Mucosa of gallbladder (tissue), 1 donor: ENCODE data around the gene NME3. TPM values are rescaled to one million over a fixed set of nuclear protein-coding genes. Genes with fewer than 3 reads are reported as not detected.

Experiments
- DNase-seq: peaks from one replicate; pipeline ENCODE4 v3.0.0-alpha.2; 2020; ENCODE audit warnings: low spot score
- total RNA-seq: library from RNA; stranded (reverse); gene quantifications from one replicate; pipeline ENCODE4 v1.2.1, GENCODE V29; 2021
- donor health status: DM: no; HTN: no; CAD: no.

Gene NME3
- total RNA-seq, 1 donor from 2014 or later: 129 TPM

DNA sequence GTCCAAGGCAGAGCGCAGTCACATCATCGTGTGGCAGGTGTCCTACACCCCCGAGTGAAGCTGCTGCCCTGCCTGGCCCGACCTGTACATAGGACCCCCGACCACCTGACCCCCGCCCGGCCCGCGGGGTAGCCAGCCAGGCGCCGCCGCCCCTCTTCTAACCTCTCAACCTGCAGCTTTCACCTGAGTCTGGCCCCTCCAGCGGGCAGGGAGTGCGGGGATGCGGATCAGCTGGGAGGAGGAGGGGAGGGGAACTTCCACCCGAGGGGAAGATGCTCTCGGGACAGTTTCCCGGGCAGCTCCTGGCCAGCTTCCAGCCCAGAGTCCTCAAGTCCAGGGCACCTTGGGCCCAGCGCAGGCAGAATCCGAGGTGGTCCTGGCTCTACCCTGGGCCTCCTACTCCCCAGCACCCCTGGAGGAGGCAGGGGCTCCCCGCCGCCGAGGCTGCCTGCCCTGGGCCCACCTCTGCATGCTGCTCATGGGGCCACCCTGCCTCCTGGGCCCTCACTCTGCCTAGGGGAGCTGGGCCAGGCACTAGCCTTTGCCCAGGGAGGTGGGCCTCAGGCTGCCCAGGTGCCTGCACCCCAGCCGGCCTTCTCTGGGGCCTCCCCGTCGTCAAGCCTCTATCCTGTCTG, 2.5 kb downstream of the NME3 start:
- DNase-seq: no peak

DNA sequence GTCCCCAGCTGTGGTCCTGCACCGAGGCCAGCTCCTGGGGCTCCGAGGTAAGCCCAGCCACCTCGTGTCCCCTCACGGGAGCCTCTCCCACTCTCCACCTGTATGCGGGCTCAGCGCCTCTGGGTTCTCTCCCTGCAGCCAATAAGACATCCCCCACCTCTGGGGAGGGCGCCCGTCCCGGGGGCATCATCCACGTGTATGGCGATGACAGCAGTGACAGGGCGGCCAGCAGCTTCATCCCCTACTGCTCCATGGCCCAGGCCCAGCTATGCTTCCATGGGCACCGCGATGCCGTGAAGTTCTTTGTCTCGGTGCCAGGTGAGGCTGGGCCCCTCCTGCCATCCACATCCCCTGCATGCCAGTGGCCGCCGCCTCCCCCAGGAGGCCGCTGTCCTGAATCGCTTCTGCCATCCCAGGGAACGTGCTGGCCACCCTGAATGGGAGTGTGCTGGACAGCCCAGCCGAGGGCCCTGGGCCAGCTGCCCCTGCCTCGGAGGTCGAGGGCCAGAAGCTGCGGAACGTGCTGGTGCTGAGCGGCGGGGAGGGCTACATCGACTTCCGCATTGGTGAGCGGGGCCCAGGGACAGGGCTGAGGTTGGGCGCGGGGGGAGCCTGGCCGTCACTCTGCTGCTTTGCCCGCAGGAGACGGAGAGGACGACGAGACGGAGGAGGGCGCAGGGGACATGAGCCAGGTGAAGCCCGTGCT, 3.1 kb downstream of the NME3 start:
- no peak for DNase-seq

DNA sequence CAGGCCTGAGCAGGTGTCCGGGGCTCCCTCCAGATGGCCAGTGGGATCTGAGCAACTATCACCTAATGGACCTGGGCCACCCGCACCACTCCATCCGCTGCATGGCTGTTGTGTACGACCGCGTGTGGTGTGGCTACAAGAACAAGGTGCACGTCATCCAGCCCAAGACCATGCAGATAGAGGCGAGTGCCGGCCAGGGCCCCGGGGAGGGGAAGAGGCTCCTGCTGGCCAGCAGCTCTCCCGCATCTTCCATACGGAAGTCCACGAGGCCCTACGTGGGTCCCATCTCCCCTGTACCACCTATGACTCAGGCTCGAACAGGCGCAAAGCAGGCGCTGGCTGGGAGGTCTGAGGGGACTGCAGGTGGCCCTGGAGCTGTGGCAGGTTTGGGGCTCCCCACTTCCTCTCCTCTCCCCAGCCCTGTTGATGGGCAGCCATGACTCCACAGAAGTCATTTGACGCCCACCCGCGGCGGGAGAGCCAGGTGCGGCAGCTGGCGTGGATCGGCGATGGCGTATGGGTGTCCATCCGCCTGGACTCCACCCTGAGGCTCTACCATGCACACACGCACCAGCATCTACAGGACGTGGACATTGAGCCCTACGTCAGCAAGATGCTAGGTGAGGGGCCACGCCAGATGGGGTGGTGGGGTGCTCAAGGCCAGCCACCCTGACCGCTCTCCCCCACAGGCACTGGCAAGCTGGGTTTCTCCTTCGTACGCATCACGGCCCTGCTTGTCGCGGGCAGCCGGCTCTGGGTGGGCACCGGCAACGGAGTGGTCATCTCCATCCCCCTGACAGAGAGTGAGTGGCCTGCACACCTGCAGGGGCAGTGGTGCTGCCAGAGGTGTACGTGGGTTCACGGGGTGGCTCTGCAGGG, 4.0 kb downstream of the NME3 start:
- no peak for DNase-seq

DNA sequence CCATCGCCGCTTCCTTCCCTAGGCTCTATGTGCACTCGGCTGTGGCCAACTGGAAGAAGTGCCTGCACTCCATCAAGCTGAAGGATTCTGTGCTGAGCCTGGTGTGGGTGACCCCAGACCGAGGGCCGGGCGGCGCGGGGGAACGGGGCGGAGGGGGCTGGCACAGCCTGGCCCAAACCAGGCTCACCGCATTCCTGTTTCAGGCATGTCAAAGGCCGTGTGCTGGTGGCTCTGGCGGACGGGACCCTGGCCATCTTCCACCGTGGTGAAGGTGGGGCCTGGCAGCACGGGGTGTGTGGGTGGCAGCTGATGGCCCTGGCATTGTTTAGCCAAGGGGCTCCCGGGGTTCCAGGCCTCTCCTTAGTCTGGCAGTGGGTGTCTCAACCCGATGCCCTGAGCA, 4.6 kb downstream of the NME3 start:
- no peak for DNase-seq

DNA sequence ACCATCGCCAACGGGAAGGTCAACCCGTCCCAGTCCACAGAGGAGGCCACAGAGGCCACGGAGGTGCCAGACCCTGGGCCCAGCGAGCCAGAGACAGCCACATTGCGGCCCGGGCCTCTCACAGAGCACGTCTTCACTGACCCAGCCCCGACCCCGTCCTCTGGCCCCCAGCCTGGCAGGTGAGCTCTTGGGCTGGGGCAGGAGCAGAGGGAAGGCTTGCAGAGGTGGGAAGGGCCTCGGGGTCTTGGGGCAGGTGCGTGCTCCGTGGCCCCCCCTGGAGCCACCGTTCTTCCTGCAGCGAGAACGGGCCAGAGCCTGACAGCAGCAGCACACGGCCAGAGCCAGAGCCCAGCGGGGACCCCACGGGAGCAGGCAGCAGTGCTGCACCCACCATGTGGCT, 5.1 kb downstream of the NME3 start:
- DNase-seq: no peak

DNA sequence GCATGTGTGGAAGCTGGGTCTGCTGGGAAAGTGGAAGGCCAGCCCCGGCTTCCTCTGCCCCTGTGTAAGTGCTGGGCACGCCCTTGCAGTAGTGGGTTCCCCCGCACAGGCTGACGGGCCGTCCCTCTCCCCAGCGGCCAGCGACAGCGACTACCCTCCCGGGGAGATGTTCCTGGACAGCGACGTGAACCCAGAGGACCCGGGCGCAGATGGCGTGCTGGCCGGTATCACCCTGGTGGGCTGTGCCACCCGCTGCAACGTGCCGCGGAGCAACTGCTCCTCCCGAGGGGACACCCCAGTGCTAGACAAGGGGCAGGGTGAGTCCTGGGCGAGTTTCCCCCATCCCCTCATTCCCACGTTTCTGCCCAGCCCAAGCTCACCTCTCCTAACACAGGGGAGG, 5.5 kb downstream of the NME3 start:
- no peak for DNase-seq

DNA sequence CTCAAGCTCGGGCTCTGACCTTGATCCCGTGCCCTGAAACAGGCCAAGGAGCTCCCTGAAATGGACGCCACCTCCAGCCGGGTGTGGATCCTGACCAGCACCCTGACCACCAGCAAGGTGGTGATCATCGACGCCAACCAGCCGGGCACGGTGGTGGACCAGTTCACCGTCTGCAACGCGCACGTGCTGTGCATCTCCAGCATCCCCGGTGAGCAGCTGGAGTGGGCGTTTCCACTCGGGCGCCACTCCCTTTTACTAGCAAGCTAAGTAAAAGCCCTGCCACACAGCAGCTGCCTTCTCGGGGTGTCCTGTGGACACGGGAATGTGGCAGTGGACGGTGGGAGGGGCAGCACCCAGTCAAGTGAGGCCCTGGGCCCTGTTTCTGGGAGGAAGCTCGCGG, 6.4 kb downstream of the NME3 start:
- no peak for DNase-seq

DNA sequence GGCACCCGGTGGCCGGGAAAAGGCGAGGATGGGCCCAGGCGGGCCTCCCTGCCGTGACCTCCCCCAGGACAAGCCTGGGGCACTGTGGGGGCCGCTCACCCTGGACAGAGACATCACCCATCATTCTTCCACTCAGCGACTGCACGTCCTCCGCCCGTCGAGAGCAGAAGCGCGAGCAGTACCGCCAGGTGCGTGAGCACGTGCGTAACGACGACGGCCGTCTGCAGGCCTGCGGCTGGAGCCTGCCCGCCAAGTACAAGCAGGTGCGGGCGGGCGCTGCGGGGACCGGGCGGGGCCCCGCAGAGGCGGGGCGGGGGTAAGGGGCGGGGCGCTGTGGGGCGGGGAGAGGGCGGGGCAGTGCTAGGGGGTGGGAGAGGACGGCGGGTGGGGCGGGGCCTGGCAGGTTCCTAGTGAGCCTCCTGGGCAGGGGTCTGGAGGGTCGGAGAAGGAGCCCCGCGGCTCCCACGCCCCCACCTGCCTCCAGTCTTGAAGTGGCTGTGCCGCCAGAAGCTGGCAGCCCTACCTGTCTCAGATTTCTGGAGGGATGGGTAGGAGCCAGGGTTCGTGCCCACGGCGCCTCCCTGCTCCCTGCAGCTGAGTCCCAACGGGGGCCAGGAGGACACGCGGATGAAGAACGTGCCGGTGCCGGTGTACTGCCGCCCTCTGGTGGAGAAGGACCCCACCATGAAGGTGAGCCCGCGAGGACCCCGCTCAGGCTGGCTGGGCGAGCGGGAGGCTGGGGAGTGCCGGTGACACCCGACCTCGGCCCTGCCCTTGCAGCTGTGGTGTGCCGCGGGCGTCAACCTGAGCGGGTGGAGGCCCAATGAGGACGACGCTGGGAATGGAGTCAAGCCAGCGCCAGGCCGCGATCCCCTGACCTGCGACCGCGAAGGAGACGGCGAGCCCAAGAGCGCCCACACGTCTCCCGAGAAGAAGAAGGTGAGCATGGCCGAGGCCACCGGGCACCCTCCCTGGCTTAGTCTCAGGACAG, 7.5 kb downstream of the NME3 start:
- no peak for DNase-seq

DNA sequence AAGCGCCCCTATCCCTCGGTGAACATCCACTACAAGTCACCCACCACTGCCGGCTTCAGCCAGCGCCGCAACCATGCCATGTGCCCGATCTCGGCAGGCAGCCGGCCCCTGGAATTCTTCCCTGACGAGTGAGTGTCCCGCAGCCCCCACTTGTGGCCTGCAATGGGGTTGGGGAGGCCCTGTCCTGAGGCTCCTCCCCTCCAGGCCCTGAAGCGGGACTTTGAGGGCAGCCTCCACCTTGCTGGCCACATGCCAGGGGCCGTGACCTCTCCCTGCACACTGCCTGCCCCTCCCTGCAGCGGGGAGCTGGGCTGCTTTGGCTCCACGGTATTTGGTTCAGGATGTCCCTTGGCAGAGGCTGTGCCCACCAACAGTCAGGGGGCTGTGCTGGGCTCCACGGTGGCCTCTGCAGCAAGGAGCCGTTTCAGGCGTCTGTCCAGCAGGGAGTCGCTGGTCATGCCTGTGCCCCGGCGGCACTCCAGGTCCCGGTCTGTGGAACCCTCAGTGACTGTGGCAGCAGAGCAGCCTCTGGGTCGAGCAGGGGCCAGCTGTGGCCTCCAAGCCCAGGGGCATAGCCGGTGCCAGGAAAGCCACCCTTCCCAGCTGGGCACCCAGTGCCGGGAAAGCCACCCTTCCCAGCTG, 8.3 kb downstream of the NME3 start:
- DNase-seq: no peak

DNA sequence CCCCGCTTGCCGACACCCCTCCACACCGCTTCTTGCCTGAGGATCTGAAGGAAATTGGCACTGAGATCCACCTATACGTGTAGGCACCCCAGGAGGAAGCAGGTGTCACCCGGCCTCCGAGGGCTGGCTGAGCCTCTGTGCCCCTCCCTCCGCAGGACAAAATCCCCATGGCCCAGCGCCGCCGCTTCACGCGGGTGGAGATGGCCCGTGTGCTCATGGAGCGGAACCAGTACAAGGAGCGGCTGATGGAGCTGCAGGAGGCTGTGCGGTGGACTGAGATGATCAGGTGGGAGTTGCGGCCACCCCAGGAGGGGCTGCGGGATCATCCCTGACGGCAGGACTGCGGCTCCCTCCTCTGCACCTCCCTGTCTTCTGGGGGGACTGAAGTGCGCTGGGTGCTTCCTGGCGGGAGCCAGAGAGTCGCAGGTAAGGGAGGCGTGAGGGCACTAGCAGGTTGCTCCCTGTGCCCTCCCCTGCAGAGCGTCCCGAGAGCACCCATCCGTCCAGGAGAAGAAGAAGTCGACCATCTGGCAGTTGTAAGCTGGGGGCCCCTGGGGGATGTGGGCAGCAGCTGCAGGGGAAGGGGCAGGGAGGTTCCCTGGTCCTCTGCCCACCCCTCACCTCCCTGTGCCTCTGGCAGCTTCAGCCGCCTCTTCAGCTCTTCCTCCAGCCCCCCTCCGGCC, 9.0 kb downstream of the NME3 start:
- DNase-seq: no peak

DNA sequence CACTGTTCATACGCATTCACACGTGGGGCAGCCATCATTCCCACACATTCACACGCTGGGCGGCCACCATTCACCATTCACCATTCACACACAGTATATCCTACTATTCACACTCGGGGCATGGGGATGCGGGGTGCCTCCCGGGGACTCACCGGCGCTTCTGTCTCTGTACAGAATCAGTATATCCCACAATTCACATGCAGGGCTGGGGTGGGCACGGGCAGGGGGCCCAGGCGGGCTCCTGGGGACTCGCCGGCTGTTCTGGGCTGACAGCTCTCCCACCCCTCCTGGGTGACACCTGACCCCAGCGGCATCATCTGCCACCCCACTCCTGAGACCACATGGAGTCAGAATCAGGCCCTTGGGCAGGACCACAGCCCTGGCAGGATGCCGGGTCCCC, 9.6 kb downstream of the NME3 start:
- DNase-seq: no peak

DNA sequence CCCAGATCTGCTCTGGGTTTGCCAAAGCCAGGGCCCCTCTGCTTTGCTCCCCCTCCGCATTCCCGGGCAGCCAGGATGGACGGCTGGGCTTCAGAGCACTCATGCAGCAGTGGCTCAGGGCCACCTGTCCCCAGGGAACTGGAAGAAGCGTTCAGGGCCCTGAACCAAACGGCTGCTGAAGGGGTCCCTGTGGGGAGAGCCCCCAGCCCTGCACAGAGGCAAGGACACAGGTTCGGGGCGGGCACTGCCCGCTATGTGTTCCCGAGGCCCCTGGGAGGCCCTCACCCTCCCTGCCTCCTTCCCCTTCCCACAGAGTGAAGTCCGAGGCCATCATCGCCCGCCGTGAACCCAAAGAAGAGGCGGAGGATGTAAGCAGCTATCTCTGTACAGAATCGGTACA, 10.4 kb downstream of the NME3 start:
- DNase-seq: no peak

DNA sequence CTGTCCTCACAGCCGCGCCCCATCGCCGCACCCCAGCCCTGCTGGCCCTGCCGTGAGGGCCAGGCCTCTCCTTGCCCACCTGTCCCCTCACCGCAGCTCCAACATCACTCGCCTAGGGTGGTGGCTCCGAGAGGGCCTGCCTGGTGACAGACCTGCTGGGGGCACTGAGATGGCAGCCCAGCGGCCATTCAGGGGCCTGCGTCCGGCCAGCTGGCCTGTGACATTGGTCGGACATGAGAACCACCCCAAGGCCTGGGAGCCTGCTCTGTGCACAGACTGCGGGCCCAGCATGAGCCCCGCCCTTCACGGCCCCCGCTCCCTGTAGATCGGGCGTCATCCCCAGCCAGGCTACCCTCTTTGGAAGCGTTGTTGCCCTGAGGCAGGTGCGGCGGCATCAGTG, 11.8 kb downstream of the NME3 start:
- DNase-seq: no peak

DNA sequence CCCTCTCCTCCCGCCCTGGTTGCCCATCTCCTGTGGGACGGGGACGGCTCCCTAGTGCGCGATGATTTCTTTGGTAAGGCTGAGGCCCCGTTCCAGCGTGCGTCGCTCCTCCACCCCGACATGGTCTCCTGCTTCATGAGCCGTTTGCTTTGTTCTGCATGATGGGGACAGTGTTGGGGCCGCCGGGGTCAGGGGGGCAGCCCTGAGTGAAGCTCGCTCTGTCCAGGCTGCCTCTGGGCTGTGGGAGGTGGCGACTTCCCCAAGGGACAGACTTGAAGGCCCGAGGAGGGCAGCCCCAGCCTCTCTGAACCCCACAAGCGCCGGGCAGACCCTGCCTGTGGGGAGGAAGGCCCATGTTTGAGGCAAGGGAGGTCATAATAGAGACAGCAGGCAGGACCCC, 12.4 kb downstream of the NME3 start:
- no peak for DNase-seq

DNA sequence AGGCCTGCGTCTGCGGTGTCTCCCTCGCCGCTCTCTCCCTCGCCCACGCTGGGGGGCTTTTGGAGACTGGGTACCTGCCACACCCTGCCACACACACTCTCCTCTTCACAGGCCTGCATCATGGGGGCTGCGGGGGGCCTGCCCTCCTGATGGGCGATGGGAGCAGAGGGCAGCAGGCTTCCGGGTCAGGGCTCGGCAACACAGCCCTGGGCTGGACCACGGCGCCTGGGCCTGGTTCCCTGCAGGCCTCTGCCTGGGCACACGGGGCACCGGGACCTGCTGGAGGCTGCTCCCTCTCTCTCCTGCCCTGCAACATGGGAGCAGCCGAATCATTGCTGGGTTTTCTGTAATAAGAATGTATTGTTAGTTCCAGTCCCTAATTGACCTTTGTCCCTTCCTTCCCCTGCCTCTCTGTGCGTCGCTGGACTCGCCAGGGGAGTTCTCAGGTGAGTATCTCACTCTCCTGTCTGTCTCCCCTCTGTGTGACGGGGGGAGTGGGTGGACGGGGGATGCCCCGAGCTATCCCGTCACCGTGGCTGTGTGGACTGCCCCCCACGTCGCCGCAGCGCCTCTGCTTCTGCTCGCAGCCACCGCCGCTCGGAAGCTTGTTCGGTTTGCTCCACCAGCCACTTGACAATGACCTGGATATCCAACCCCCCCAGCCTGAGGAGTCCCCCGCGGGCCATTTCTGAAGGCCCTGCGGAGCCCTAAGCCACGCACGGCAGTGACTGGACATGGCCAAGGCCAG, 13.5 kb downstream of the NME3 start:
- no peak for DNase-seq

DNA sequence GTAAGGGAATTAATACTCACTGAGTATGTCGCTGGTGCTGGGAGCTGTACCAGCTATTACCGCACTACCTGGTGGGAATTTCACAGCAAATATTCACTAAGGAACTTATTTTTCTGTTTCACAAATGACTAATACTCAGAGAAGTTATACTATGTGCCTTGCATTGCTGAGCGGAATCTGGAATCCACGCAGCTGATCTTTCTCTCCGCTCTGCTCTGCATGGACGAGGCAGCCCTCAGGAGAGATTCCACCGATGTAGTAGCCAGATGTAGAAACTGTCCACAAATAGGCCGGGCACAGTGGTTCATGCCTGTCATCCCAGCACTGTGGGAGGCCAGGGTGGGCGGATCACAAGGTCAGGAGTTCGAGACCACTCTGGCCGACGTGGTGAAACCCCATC, 17.1 kb downstream of the NME3 start:
- no peak for DNase-seq

DNA sequence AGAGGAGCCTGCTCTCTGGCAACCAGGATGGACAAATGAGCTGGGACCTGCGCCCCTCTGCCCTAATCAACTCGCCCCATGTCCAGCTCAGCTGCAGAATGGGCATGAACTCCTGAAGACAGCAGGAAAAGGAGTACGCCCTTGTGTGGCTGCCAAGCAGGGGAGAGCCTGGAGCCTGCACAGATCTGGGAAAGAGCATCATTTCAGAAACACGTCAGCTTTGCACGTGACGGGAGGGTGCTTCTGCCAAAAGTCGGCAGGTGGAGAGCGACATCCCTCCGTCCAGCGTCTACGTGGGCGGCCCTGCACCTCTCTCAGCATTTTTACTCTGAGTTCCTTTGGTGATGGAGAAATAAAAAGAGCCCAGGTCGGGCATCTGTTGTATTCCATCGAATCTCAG, 18.5 kb downstream of the NME3 start:
- DNase-seq: no peak

DNA sequence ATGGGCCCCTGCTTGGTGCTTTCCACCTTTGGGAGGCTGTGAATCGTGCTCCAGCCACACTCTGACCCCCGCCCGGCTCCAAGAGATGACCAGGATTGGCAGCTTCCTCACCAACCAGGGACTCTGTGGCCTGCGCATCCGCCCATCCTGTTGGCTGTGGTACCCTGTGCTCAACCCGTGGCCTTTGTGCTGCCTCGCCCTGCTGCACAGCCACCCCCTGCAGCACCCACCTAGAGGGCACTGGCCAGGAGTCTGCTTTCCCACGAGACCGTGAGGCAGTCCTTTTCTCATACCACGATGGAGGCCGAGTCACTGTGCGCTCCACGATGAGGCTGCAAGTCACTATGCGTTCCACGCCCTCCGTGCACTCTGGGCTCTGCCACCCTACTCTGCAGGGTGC, 19.4 kb downstream of the NME3 start:
- DNase-seq: no peak

DNA sequence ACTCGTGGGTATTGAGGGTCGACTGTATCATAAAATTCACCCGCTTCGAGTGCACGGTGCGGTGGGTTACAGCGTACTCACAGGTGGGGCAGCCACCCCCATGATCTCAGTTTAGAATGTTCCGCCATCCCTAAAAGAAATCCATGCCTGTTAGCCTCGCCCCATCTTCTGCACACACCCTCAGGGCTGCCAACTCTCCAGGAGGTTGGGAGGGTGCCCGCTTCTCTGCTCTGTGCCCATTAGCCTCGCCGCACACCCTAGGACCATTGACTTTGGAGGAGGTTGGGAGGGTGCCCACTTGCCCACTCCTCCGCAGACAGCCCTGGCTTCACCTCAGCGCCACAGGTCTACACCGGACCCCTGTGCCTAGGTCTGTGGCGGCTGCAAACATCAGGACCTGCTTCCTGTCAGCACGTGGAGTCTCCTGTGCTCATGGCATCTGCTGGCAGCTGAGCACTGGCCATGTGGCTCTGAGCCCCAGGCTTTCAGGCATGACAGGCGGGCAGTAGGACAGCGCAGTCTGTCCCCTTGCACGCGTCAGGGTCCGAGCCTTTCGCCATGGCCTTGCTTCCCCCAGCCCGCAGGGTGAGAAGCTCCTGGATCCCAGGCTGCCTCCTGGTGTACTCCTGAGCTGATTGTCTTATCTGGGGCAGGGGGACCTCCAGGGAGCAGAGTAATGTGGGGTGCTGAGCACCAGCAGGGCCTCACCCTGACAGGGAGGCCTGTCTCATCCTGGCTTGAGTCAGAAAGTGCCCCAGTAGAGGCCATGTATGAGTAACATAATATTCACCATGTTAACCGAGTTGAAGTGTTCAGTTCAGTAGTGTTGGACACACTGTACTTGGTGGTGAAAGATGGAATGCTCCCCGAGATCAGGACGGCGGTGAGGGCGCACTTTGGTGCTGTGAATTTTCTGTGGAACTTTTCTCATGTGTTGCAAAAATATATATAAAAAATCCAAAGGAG, 21.9 kb downstream of the NME3 start:
- no peak for DNase-seq
